GM23248 (cell line): ENCODE results near the gene SDCCAG8.

Source experiments
- EZH2 ChIP-seq: fragments of 200-600 bp; sonication (generic); IDR thresholded peaks from 2 replicates; pipeline ENCODE4 v1.6.1; 2018; ENCODE audit warnings: antibody characterized with exemption, mild to moderate bottlenecking; ENCODE audit not compliant: insufficient read depth, poor library complexity, severe bottlenecking
- EZH2phosphoT487 ChIP-seq: fragments of 200-600 bp; sonication (generic); IDR thresholded peaks from 2 replicates; pipeline ENCODE4 v1.6.1; 2018; ENCODE audit warnings: antibody characterized with exemption, moderate library complexity, mild to moderate bottlenecking, low read depth; ENCODE audit not compliant: insufficient read depth

DNA sequence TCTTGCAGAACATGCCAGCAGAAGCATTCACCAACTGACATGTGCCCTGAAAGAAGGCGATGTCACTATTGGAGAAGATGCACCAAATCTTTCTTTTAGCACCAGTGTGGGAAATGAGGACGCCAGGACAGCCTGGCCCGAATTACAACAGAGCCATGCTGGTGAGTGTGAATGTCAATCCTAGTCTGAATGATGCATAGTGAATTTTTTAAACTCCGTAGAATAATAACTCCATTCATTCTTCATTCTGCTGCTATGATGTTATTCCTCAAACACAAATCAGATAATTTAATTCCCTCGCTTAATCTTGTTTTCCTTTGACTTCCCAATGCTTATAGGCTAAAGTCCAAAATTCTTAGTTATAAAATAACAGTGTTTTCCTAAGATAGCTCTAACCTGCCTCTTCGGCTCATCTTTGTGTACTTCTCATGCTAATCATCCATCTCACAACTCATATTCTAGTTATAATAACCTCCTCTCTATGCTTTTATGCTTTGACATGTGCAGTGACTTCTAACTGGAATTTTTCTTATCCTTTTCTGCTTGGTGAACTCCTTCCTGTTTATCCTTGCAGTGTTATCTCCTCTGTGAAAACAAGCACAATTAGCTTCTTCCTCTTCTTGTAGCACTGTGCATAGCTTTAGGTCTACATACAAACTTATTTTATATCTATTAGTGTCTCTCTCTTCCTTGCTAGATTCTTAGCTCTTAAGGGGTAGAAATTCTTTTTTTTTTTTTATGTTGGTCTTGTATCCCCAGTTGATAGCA lies 14.4 kb downstream of the SDCCAG8 start:
- no peak for TF ChIP-seq EZH2phosphoT487
- no peak for TF ChIP-seq EZH2
